Measurements from ENCODE around the gene PTPRG. TPM values are rescaled to one million over a fixed set of nuclear protein-coding genes. Genes with fewer than 3 reads are reported as not detected.

Gene PTPRG
- total RNA-seq, 3 donors from 2014 or later (not counting 1 experiment from before 2014, with no cell fraction given), result 1.0 to 2.9 (median 2.5) TPM

DNA sequence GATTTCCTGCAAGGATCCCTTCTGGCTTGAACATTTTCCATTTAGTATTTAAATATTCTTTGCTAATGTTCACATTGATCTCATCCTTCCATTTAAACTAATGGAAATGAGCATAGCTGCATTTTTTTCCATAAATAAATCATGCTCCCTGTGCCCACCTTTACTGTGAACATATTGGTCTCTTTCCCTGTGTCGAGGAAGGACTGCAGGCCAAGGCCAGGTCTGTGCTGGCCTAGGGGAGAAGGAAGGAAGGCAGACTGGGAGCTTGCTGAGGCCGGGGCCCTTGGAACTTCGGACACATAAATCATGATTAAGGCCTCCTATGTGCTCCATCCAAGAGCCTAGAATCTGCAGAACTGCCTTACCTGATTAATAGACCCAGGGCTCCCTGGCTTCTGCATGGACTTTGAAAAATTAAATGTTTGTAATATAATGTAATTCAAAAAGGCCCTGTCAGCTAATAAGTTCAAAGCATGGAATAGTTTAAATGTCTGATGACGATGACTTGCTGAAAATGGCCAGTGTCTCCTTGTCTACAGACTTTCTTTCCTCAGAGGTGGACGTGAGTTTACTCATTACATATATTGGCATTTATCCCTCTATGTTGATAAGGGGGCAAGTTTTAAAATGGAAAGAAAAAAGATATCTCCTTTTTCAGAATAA, 636.1 kb downstream of the PTPRG start:
- no peak overlapping the region for H3K4me3 Mint-ChIP-seq
- no peaks in the 10 kb centered on the region for H3K4me1 Mint-ChIP-seq
- no peaks in the 10 kb centered on the region for H3K36me3 Mint-ChIP-seq
- Histone ChIP-seq H3K4me1 (ENCODE audit: control insufficient read depth, insufficient read depth, low read length) (no peaks in the 10 kb centered on the region), H3K9me3 (ENCODE audit: control insufficient read depth, insufficient read depth, low read length) (no peaks in the 10 kb centered on the region), H3K4me3 (ENCODE audit: low read length) (no peak overlapping the region), H3K27ac (ENCODE audit: low read length) (no peak overlapping the region), H3K27me3 (ENCODE audit: control insufficient read depth, insufficient read depth, low read length) (no peaks in the 10 kb centered on the region), H3K36me3 (ENCODE audit: control insufficient read depth, insufficient read depth, low read length) (no peaks in the 10 kb centered on the region)
- no peak overlapping the region for H3K27ac Mint-ChIP-seq
- 84% methylated on average over 4 of the region's 5 CpGs for WGBS (ENCODE audit: insufficient coverage)
- intact Hi-C loops (cut with micrococcal nuclease), result no loop called here
- ATAC-seq (no peak), DNase-seq (no peak)
- H3K27me3 Mint-ChIP-seq (ENCODE audit: low read depth in 2 of 2), result no peaks in the 10 kb centered on the region
- no peaks in the 10 kb centered on the region for H3K9me3 Mint-ChIP-seq
- TF ChIP-seq, protein P1, sequence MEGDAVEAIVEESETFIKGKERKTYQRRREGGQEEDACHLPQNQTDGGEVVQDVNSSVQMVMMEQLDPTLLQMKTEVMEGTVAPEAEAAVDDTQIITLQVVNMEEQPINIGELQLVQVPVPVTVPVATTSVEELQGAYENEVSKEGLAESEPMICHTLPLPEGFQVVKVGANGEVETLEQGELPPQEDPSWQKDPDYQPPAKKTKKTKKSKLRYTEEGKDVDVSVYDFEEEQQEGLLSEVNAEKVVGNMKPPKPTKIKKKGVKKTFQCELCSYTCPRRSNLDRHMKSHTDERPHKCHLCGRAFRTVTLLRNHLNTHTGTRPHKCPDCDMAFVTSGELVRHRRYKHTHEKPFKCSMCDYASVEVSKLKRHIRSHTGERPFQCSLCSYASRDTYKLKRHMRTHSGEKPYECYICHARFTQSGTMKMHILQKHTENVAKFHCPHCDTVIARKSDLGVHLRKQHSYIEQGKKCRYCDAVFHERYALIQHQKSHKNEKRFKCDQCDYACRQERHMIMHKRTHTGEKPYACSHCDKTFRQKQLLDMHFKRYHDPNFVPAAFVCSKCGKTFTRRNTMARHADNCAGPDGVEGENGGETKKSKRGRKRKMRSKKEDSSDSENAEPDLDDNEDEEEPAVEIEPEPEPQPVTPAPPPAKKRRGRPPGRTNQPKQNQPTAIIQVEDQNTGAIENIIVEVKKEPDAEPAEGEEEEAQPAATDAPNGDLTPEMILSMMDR (IDR thresholded peaks at IDR 0.05), result no peak

GRCh38 chr3:62199126-62199525, 637.8 kb downstream of the PTPRG start:
- TF ChIP-seq, protein P1 (IDR thresholded peaks at IDR 0.05), result no peak
- no peaks in the 10 kb centered on the region for H3K9me3 ChIP-seq (ENCODE audit: control insufficient read depth, insufficient read depth, low read length)
- no peak overlapping the region for H3K4me3 ChIP-seq (ENCODE audit: low read length)
- DNase-seq (no peak), ATAC-seq (no peak)
- H3K4me1 ChIP-seq (ENCODE audit: control insufficient read depth, insufficient read depth, low read length), result no peaks in the 10 kb centered on the region
- H3K27me3 ChIP-seq (ENCODE audit: control insufficient read depth, insufficient read depth, low read length), result no peaks in the 10 kb centered on the region
- no peak overlapping the region for H3K27ac Mint-ChIP-seq
- H3K36me3 Mint-ChIP-seq, result no peaks in the 10 kb centered on the region
- intact Hi-C loops (cut with micrococcal nuclease), result no loop called here
- no peak overlapping the region for H3K4me3 Mint-ChIP-seq
- H3K9me3 Mint-ChIP-seq, result no peaks in the 10 kb centered on the region
- H3K36me3 ChIP-seq (ENCODE audit: control insufficient read depth, insufficient read depth, low read length), result no peaks in the 10 kb centered on the region
- peaks cover 0 to 3% of the 10 kb centered on the region in 2 donors for H3K4me1 Mint-ChIP-seq
- no peak overlapping the region for H3K27ac ChIP-seq (ENCODE audit: low read length)
- WGBS (ENCODE audit: insufficient coverage), result 74% methylated on average over 2 of the region's 3 CpGs
- peaks cover 0 to 5% of the 10 kb centered on the region in 2 donors for H3K27me3 Mint-ChIP-seq (ENCODE audit: low read depth in 2 of 2)

DNA sequence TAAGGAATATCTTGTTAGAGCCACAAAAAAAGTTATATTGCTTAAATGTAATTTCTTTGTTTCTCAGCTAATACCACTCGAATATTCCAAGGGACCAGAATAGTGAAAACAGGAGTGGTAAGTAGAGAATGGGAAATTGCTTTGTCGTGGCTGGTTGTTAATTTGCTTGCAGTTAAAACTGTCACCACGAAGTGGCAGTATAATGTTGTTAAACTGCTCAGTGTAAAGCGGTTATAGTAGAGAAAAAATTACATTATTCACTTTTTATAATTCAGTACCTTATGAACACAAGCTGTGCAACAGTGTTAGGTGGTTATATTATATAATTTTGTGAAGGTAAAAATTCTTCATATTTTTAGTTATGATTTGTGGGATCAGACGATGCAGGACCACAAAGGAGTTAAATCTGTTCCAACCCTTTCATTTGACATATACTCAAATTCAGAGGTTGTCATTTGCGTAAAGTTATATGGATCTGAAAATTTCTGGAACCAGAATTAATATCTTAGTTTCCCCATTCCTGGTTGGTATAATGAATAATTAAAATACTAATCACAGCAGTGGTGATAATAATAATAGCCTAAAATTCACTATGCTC, 640.2 kb downstream of the PTPRG start:
- Mint-ChIP-seq H3K4me3 (no peak overlapping the region), H3K4me1 (peaks cover 0 to 3% of the 10 kb centered on the region in 2 donors), H3K27ac (no peak overlapping the region), H3K27me3 (ENCODE audit: low read depth in 2 of 2) (peaks cover 0 to 5% of the 10 kb centered on the region in 2 donors), H3K9me3 (no peaks in the 10 kb centered on the region), H3K36me3 (no peaks in the 10 kb centered on the region)
- H3K4me1 ChIP-seq (ENCODE audit: control insufficient read depth, insufficient read depth, low read length), result no peaks in the 10 kb centered on the region
- DNase-seq (peak in 1 of 2 donors; percentile 22), ATAC-seq (no peak)
- WGBS (ENCODE audit: insufficient coverage), result 0% methylated on average over 1 of the region's 6 CpGs
- no peak overlapping the region for H3K27ac ChIP-seq (ENCODE audit: low read length)
- H3K9me3 ChIP-seq (ENCODE audit: control insufficient read depth, insufficient read depth, low read length), result no peaks in the 10 kb centered on the region
- H3K27me3 ChIP-seq (ENCODE audit: control insufficient read depth, insufficient read depth, low read length), result no peaks in the 10 kb centered on the region
- TF ChIP-seq, protein P1 (IDR thresholded peaks at IDR 0.05), result peak; percentile 18
- no peaks in the 10 kb centered on the region for H3K36me3 ChIP-seq (ENCODE audit: control insufficient read depth, insufficient read depth, low read length)
- intact Hi-C loops (cut with micrococcal nuclease), result loop anchor here (5.0 kb wide), 1 partner anchor 1616 kb away; the partner anchor contains the start of gene C3orf49
- no peak overlapping the region for H3K4me3 ChIP-seq (ENCODE audit: low read length)

Measured in natural killer cell (primary cell).